ENCODE measurements around the gene KRT81. TPM values are rescaled to one million over a fixed set of nuclear protein-coding genes. Genes with fewer than 3 reads are reported as not detected.
A peak's percentile ranks its signal among the peaks of the same experiment; 100 is the strongest.
"Not testable (repeated sequence)": the region's sequence is repeated elsewhere in the genome, so short reads cannot be mapped to it uniquely, and the experiment has no call there.

KRT81 gene
- total RNA-seq, 1 donor from 2014 or later = 0.16 TPM

GRCh38 chr12:52307836-52308805 is 16.8 kb upstream of the KRT81 start:
- Mint-ChIP-seq H3K27me3 (ENCODE audit: low read depth) (peaks cover 84% of the 10 kb centered on the region), H3K36me3 (no peaks in the 10 kb centered on the region)

GRCh38 chr12:52306731-52307130 is 15.4 kb upstream of the KRT81 start:
- peaks cover 10% of the 10 kb centered on the region for H3K4me1 Mint-ChIP-seq
- TF ChIP-seq CTCF (IDR thresholded peaks at IDR 0.05; ENCODE audit: unreplicated experiment) = no peak
- no peaks in the 10 kb centered on the region for H3K9me3 Mint-ChIP-seq
- H3K27ac Mint-ChIP-seq = no peak overlapping the region
- no peak for DNase-seq (ENCODE audit: low spot score in 2 of 2, unreplicated experiment in 2 of 2)
- H3K27me3 Mint-ChIP-seq (ENCODE audit: low read depth) = peaks cover 71% of the 10 kb centered on the region
- H3K4me3 Mint-ChIP-seq = no peak overlapping the region
- H3K36me3 Mint-ChIP-seq = no peaks in the 10 kb centered on the region

More at GRCh38 chr12:52307836-52308805, 16.8 kb upstream of the KRT81 start:
- peaks cover 10% of the 10 kb centered on the region for H3K4me1 Mint-ChIP-seq
- H3K27ac Mint-ChIP-seq = peak overlapping the region; percentile 24
- H3K9me3 Mint-ChIP-seq = no peaks in the 10 kb centered on the region
- DNase-seq (ENCODE audit: low spot score in 2 of 2, unreplicated experiment in 2 of 2) = peak; percentile 58 to 80
- H3K4me3 Mint-ChIP-seq = peak overlapping the region; percentile 68
- TF ChIP-seq CTCF (IDR thresholded peaks at IDR 0.05; ENCODE audit: unreplicated experiment) = peak; percentile 19

GRCh38 chr12:52305921-52306705 is 14.8 kb upstream of the KRT81 start:
- DNase-seq (ENCODE audit: low spot score in 2 of 2, unreplicated experiment in 2 of 2) = peak in 1 of 2 experiments; percentile 4
- H3K36me3 Mint-ChIP-seq = no peaks in the 10 kb centered on the region
- peaks cover 68% of the 10 kb centered on the region for H3K27me3 Mint-ChIP-seq (ENCODE audit: low read depth)
- no peaks in the 10 kb centered on the region for H3K9me3 Mint-ChIP-seq
- H3K4me3 Mint-ChIP-seq = no peak overlapping the region
- TF ChIP-seq CTCF (IDR thresholded peaks at IDR 0.05; ENCODE audit: unreplicated experiment) = no peak
- H3K4me1 Mint-ChIP-seq = peaks cover 10% of the 10 kb centered on the region
- no peak overlapping the region for H3K27ac Mint-ChIP-seq

- Mint-ChIP-seq H3K27me3 (ENCODE audit: low read depth) (peaks cover 64% of the 10 kb centered on the region), H3K4me1 (peaks cover 10% of the 10 kb centered on the region)
- not testable (repeated sequence) for H3K4me3 Mint-ChIP-seq, H3K9me3 Mint-ChIP-seq, H3K27ac Mint-ChIP-seq, H3K36me3 Mint-ChIP-seq
- peak in 1 of 2 experiments; percentile 2 for DNase-seq (ENCODE audit: low spot score in 2 of 2, unreplicated experiment in 2 of 2)
Observed at GRCh38 chr12:52304941-52305411, 13.6 kb upstream of the KRT81 start.

GRCh38 chr12:52302242-52302914 is 11.0 kb upstream of the KRT81 start:
- H3K9me3 Mint-ChIP-seq; H3K4me1 Mint-ChIP-seq; H3K4me3 Mint-ChIP-seq; H3K36me3 Mint-ChIP-seq; H3K27ac Mint-ChIP-seq; DNase-seq (ENCODE audit: low spot score in 2 of 2, unreplicated experiment in 2 of 2): not testable (repeated sequence)
- peaks cover 61% of the 10 kb centered on the region for H3K27me3 Mint-ChIP-seq (ENCODE audit: low read depth)

- H3K9me3 Mint-ChIP-seq, H3K4me1 Mint-ChIP-seq, H3K4me3 Mint-ChIP-seq, H3K36me3 Mint-ChIP-seq, H3K27ac Mint-ChIP-seq: not testable (repeated sequence)
- DNase-seq (ENCODE audit: low spot score in 2 of 2, unreplicated experiment in 2 of 2) = peak in 1 of 2 experiments; percentile 2
- peaks cover 61% of the 10 kb centered on the region for H3K27me3 Mint-ChIP-seq (ENCODE audit: low read depth)
Observed at GRCh38 chr12:52301721-52302120, 10.4 kb upstream of the KRT81 start.
